HL-60/S4 treated with retinoic acid at 250 ng/mL for 4 days and 3 days (cell line): Measurements from ENCODE around the gene SLC8A1.

ENCODE experiments used
- in situ Hi-C: fragments of 300-500 bp; cut with MboI; formaldehyde crosslinking; loops from 2 replicates; pipeline ENCODE4 v1.7.0; 2022; ENCODE audit warnings: low sequenced_read_pairs

Gene SLC8A1

DNA sequence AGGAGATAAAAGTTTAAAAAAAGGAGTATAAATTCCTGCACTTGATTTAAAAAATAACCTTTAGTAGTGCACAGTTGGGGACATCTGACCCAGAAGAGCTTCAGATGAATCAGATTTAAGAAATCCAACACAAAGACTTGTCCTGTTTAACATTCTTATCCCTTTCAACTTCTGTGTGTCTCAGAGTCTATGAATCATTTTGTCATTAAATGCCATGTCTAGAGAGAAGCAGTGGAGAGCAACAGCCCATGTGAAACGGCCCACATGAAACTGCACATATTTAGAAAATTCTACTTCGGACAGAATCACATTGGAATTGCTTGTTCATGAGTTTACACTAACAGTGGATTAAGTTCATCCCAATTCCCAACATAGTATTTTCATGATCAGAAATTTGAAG lies 278.6 kb downstream of the SLC8A1 start:
- in situ Hi-C loops: no loop called here

DNA sequence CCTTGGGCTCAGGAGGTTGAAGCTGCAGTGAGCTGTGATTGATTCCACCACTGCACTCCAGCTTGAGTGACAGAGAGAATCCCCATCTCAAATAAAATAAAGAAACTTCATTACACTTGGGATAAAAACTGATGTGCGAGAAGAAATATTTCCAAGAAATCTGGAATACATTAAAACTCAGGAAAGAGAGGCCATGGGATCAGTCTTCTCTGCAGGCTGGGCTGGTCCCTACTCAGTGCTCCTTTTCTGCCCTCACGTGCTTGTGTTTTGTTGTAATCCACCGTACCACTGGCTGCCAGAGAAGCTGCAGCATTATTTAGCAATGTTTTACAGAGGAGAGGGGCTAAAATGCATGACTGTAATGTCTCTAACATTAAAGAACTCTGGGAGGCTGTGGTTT lies 282.0 kb downstream of the SLC8A1 start:
- in situ Hi-C loops: no loop called here

DNA sequence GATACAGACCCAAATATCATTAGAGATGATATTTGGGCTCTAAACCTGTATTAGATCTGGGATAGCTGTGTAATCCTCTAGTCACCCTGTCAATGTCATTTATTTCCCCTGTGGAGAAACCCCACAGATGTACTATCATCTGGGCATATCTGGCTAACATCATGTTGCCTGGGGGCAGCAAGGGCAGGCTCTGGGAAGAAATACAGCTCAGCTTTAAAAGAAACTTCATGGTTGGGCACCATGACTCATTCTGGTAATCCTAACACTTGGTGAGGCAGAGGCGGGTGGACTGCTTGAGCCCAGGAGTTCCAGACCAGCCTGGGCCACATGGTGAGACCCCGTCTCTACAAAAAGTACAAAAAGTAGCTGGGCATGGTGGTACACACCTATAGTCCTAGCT lies 282.5 kb downstream of the SLC8A1 start:
- in situ Hi-C loops: no loop called here

DNA sequence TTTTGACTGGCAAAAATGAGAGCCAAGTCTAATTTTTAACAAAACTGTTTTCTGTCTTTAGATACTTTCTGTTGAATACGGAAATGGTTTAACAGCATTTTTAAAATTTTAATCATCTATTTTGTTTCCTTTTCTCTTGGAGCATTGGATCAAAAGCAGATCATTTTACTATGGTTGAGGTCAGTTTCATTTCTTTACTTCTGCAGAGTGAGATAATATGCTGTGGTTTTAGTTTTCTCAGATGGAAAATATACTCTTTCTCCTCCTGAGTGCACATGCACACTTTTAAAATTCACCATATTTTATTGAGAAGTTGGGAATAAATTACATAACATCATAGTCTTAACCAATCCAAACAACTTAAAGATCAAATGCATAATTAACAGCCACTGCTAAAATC lies 283.3 kb downstream of the SLC8A1 start:
- in situ Hi-C loops: no loop called here

DNA sequence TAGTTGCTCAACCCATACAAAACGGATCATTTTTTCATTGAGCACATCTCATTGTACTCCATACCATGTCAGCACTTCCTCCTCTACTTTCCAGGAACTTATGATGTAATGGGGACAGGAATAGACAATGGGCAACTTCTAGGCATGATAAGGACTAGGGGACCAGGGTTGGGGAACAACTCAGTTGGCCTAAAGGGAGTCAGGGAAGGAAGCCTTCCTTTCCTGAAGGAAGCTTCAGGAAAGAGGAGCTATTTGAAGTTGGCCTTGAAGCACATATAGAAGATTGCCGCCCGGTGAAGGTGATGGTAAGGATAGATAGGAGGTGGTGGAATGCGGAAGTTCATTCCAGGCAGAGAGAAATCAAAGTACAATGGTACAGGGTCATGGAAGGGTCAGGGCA lies 283.9 kb downstream of the SLC8A1 start:
- in situ Hi-C loops: no loop called here

DNA sequence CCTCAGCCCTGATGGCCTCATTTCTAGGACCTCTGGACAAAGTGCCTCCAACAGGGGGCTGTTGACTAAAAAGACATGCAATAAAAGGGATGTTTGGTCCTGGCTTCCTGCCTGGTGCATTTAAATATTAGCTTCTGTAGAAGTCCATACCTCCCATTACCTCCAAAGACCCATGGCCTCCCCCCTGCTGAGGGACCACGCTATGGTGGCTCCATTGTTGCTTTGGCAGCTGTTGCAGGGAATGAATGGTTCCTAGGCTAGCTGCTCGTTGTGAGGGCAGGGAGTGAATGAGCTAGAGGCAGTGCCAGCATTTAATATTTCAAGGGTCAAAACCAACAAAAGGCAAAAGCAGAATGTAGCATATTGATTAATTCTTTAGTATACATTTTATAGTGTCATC lies 285.9 kb downstream of the SLC8A1 start:
- in situ Hi-C loops: no loop called here

DNA sequence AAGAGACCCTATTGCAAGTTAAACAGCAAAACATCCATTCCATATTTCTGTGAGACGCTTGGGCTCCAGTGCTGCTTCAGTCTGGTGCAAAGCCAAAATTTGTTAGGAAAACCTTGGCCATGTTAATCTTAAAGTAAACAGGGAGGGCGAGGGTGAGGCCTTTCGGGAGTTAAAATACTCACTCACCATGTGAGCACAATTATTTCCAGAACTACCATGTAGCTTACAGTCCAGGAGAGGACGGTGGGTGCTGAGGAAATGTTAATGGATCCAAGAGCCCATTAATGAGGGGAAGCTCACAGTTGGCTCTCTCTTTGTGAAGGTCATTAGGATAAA lies 286.4 kb downstream of the SLC8A1 start:
- in situ Hi-C loops: no loop called here

DNA sequence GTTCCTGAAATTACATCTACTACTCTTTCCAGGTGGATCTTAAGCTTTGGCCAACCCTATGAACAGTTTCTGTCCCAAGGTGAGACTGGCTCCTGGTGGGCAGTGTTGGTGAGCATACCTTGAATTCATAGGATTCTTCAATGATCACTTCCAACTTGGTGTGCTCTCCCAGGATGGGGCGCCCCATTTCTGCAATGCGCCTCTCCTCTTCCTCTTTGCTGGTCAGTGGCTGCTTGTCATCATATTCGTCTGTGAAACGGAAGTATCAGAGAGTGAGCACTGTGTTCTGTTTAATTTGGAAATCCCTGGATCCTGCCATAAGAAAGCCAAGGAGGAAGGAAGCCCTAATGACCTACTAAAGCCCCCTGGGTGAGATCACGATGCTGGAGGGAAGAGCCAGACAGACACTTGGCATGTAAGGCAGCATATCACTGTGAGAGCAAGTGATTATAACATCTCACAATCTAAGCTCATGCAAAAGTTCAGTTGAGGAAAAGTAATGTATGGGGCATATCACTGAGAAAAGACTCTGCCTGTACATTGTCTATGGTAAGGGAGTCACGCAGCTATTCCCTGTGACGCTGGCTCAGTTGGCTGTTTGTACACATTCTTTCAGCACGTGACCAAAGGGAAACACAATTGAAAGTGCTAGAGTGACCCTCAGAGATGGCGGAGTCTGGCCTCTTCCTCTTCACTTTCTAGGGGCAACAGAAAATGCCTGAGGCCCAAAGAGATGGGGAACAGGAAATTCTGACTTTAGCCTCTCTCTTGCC lies 287.0 kb downstream of the SLC8A1 start:
- in situ Hi-C loops: no loop called here

DNA sequence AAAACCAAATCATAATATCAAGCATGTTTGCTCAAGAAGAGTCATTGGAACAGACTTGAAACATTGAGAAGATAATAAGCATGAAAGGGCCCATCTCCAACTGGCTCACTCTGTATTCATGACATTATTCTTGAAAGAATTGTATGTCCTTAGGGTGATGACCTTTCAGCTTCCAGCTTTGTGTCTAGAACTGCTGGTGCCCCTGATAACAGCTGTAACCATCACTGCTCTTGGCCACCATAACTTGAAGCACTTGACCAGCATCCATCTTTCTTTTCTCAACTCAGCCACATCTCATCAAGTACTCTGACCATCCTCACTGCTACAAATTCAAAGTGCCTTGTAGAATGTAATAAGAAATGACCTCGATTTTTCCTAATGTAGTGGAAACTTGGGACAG lies 289.9 kb downstream of the SLC8A1 start:
- in situ Hi-C loops: no loop called here

DNA sequence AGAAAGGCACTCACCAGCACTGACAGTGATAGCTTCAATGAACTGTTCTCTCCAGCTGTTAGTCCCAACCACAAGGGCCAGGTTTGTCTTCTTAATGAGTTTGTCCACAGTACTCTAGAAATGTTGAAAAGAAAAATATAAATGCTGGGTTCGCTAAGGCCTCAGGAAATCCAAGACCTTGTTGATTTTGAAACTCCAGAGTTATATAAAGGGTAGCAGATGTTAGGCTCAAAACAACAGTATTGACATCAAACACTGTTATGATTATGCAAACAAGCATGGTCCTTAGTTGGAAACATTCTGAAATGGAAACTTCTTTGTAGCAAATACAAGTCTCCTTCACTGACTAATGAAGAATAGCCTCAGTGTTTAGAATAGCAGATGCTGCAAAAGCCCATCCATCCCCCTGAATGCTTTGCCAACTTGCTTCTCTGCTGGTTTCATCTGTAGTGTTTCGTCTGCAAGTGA lies 291.1 kb downstream of the SLC8A1 start:
- in situ Hi-C loops: no loop called here

DNA sequence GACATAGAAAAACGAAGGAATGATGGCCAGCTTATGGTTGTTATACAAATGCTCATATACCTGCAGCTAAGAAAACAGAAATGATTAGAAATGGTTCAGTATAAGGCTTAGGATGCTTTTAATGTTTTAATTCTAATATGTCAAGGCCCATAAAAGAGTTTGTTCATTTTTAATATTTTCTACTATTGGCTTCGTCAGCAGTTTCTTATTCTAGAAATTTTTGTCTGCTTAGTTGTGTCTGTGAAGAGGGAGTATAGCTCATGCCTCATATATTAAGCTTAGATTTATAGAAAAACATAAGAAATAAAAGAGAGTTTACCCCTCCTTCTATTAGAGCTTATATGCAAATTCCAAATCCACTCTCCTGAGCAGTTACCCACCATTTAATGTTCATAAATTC lies 292.6 kb downstream of the SLC8A1 start:
- in situ Hi-C loops: no loop called here

DNA sequence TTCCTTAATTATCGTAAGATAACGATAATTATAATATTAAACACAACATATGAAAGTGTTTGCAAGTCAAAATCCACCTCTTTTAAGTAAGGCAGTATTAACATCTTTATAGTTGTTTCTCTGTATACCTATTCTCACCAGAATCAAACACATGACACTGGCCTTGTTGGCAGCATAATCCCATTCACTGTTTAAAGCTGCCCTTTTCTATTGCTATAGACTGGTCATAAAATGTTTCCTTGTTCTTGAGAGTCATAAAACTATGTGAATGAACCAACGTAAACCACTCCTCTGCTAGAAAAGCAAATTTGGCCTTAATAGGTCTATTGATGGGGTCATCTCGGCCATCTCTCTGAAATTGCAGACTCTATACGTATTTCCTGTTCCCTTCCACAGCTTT lies 293.1 kb downstream of the SLC8A1 start:
- in situ Hi-C loops: no loop called here

DNA sequence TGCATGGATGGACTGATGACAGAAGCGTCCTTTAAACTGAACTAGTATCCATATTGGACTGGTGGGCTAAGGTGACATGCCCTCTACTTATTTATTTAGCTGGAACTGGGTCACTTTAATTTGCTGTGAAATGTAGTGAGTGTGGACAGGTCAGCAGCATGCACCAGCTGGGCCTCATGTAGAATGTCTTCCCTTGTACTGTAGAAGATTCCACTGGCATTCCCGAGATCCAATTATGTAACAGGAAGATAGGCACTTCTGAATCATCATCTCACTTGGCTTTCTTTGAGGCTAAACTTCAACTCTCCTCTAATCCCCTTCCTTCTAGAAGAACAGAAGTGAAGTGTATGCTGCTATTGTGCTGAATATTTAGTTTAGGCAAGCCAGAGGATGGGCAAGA lies 296.2 kb downstream of the SLC8A1 start:
- in situ Hi-C loops: no loop called here

DNA sequence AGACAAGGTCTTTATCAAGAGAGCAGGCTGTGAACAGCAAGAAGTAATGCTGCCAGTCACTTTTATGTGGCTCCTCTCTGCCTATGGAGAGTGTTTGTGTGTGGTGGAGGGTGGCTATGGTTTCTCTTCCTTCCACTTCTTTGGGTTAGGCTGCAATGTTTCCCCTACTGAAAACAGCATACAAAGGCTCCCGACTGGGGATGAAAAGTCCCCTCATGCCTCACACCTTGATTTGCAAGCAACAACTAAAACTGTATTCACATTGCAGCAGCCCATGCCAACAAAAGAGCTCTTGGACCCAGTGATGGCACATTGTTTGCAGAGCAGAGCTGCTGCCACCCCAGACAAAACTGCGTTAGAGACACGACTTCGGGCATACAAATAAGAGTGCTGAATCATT lies 301.6 kb downstream of the SLC8A1 start:
- in situ Hi-C loops: no loop called here

DNA sequence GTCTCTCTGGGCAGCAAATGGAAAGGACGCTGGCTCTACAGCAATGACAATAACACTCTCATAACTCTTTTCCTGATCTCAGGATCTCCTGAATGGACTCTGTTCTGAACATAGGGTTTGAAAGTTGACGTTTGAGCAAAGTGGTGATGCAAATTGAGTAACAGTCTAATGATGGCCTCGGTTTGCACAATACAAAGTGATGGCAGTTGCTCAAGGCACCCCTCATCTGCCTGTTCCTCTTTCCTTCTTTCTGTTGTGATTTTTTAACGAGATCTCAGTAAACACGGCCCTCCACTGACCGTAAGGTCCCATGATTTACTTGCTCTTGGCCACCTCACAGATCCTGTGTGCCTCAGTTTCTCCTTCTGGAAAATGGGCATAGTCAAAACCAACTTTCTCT lies 303.6 kb downstream of the SLC8A1 start:
- in situ Hi-C loops: no loop called here

DNA sequence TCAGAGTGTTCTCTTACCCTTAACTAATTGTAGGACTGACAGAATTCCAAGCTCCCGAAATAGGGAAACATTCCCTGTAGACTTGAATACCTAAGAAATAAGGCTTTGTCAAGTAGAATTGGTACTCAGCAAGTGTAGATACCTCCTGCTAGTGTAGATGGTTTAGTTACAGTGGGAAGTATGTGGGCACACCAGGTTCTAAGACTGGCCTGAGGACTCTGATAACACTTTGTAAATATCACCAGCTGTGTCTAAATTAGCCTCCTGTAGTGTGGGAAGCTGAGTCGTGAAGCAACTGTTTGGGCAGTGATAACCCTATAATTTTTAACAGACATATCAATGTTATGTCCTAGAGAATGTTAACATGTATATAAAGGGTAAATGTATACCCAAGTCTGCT lies 304.5 kb downstream of the SLC8A1 start:
- in situ Hi-C loops: no loop called here

DNA sequence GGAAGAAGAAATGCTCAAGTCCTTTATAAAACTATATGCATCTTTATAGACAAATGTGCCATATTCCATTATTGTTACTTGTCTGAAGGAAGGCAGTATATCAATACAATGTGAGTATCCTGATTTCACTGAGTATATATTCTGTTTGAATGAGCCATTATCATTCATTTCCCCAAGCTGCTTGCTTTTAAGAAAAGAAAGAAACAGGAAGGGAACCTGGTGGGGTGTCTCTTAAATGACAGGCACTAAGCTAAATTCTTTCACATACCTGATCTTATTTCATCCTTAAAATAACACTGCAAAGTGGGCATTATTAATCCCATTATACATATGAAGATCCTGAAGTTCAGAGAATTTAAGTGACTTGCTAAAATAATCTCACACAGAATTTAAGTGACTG lies 307.9 kb downstream of the SLC8A1 start:
- in situ Hi-C loops: no loop called here

DNA sequence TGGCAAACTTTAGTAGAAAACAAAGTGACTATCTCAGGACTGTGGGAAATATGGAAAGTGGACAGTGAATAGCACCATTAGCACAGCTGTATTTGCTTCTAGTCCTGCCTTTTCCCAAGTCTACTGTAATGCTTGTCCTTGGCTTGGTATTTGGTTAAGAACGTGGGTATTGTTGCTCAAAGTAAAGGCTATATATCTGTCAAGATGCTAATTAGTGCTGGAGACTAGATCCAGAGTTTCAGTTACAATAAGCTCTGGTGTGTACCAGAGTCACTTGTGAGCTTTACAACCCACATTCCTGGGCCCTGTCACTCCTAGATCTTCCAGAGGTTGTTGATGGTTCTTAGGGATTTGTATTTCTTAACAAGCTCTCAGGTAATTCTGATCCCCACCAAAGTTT lies 313.6 kb downstream of the SLC8A1 start:
- in situ Hi-C loops: no loop called here

DNA sequence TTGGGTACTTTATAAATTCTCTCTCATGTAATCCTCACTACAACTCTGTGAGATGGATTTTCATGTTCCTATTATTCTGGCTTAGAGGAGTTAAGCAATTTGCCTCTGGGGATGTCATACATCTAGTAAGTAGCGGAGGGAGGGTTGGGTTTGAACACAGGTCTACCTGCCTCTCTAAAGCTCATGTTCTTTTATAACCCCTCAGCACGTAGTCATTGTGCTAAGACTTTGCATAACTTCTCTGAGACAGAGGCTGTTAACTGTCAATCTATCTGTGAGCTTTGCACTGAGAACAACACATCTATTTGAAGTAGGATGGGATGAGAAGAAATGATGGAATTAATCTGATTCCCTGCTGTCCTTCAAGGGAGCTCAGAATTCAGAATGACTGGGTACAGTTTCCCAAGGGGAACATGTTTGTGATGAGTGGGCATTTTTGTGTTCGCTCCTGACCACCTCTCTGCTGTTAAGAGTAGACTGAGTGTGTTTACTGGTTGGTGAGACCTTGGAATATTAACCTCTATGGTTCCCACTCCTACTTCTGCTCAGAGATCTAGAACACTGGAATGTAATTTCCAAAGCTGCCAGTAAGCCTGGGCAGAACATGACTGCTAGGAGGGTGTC lies 320.7 kb downstream of the SLC8A1 start:
- in situ Hi-C loops: no loop called here

DNA sequence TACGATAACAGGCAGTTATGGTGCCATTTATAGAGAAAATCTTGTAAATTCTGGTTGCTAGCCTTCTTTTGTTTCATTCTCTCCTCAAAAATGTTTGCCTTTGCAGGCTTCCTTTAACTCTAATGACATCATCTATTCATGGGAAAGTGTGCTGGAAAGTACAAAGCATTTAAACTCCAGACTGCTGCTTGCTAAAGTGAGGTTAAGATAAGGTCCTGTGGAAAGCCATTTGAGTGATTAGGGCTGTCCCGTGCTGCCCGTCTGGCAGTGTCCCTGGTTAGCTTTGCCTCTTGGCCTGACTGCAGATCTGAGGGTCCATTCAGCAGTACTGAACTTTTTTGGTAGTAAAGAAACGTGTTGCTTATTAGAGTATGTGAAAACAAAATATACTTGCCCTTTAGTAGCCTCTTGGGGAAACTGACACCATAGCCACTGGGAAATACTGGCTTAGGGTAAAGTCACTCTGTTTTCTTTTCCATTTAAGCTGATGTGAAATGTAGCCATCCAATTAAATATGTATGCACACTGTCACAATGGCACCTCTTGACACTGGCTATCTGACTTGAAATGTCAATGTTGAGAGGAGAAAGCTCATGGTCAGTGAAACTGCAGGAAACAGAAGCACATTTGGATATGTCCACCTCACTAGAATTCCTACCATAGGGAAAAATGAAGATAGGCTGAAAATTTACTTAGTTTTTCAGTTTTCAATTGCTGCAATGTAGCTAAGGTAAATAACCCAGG lies 321.5 kb downstream of the SLC8A1 start:
- in situ Hi-C loops: no loop called here

DNA sequence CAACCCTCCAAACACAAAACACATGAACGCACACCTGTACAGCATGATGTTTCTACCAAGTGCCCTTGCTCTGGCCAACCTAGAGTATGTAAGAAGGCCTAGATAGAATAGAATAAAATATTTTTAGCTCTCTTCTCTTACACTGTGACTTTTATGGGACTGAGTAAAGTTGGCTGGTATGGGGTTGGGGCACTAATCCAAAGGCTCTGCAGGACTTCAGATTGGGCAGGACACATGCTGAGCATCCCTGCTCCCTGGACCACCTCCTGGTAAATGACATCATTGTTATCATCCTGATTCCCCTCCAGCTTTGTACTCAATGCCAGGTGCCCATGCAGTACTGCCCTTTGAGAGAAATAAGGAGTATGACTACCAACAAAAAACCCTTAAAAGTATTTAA lies 322.2 kb downstream of the SLC8A1 start:
- in situ Hi-C loops: no loop called here

DNA sequence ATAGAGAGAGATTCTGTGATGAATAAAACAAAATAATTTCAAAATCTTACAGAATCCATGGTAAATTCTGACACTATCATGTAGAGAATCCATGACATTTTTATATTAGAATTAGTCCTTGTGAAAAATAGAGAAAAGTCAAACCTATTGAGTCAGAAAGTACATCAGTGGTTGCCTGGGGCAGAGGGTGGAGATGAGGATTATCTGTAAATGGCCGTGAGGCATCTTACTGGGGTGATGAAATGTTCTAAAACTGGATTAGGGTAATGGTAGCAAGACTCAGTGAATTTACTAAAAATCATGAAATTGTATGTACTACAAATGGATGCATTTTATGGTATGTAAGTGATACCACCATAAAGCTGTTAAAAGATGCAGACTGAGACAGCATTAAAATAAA lies 323.1 kb downstream of the SLC8A1 start:
- in situ Hi-C loops: no loop called here
